Astrocyte of the cerebellum (primary cell): Measurements from ENCODE around the gene ZNF385C.
"Not testable (repeated sequence)": the region's sequence is repeated elsewhere in the genome, so short reads cannot be mapped to it uniquely, and the experiment has no call there.

Experiments
- DNase-seq: peaks from one replicate; pipeline ENCODE4 v3.0.0-alpha.2; 2011; ENCODE audit warnings: low read depth
- H3K4me3 ChIP-seq: 2 replicates; pipeline ENCODE4 v1.5.1; 2011; ENCODE audit warnings: mild to moderate bottlenecking, low read depth, low read length, moderate library complexity
- CTCF ChIP-seq: IDR thresholded peaks from 2 replicates; pipeline ENCODE4 v1.5.1; 2012; ENCODE audit warnings: low read length, low read depth, moderate library complexity, mild to moderate bottlenecking; ENCODE audit errors: missing control alignments
- in situ Hi-C: cut with HindIII; loops from 2 replicates; pipeline ENCODE4 v1.10.0; 2017; ENCODE audit warnings: low sequenced_read_pairs

ZNF385C gene

GRCh38 chr17:42027590-42027889 lies 70.7 kb downstream of the ZNF385C start:
- no peak for TF ChIP-seq CTCF
- no peak overlapping the region for H3K4me3 ChIP-seq
- no peak for DNase-seq
- in situ Hi-C loops = loop anchor here (5.0 kb wide), 1 partner anchor 55 kb away; no protein-coding TSS in a partner anchor

- in situ Hi-C loops = loop anchor here (5.0 kb wide), 1 partner anchor 55 kb away; no protein-coding TSS in a partner anchor
- no peak for DNase-seq
- no peak for TF ChIP-seq CTCF
- H3K4me3 ChIP-seq = no peak overlapping the region
Observed at GRCh38 chr17:42026857-42027589, 71.2 kb downstream of the ZNF385C start.

- no peak for TF ChIP-seq CTCF
- no peak for DNase-seq
- no peak overlapping the region for H3K4me3 ChIP-seq
- in situ Hi-C loops = loop anchor here (5.0 kb wide), 1 partner anchor 56 kb away; no protein-coding TSS in a partner anchor
Observed at GRCh38 chr17:42025936-42026335, 72.3 kb downstream of the ZNF385C start.

GRCh38 chr17:42025191-42025579 lies 73.1 kb downstream of the ZNF385C start:
- DNase-seq = no peak
- in situ Hi-C loops = loop anchor here (5.0 kb wide), 1 partner anchor 57 kb away; no protein-coding TSS in a partner anchor
- H3K4me3 ChIP-seq = no peak overlapping the region
- no peak for TF ChIP-seq CTCF

GRCh38 chr17:42023524-42024349 lies 74.5 kb downstream of the ZNF385C start:
- in situ Hi-C loops = no loop called here
- no peak overlapping the region for H3K4me3 ChIP-seq
- no peak for TF ChIP-seq CTCF
- DNase-seq = no peak

GRCh38 chr17:42020845-42021244 lies 77.4 kb downstream of the ZNF385C start:
- DNase-seq, in situ Hi-C loops: not testable (repeated sequence)
- peak overlapping the region; percentile 80 for H3K4me3 ChIP-seq
